Tibial artery (tissue), 4 donors: ENCODE data around the gene TUBB2B.

Experiments
- DNase-seq, 2 donors: peaks; one replicate each; pipeline ENCODE4 v3.0.0-alpha.2; 2019
- H3K27ac ChIP-seq, 2 donors: fragments of 200-600 bp; sonication (generic) in 1 of 2; 1 replicate in 1 of 2; 2 replicates in 1 of 2; pipeline ENCODE4 v1.5.1; 2018 to 2019; ENCODE audit warnings: mild to moderate bottlenecking in 1 of 2
- H3K27me3 ChIP-seq, 2 donors: fragments of 200-600 bp; sonication (generic) in 1 of 2; one replicate each; pipeline versions ENCODE4 v1.5.1 to v1.6.0; 2016 to 2019
- H3K36me3 ChIP-seq, 3 donors: fragments of 200-600 bp; sonication (generic) in 2 of 3; one replicate each; pipeline ENCODE4 v1.5.1; 2016 to 2019; ENCODE audit warnings: mild to moderate bottlenecking in 2 of 3
- H3K4me1 ChIP-seq, 4 donors: fragments of 200-600 bp; sonication (generic) in 2 of 4; 1 replicate in 3 of 4; 2 replicates in 1 of 4; pipeline ENCODE4 v1.5.1; 2016 to 2019
- H3K4me3 ChIP-seq, 2 donors: fragments of 200-600 bp; sonication (generic) in 1 of 2; 1 replicate in 1 of 2; 2 replicates in 1 of 2; pipeline ENCODE4 v1.5.1; 2018 to 2019; ENCODE audit warnings: mild to moderate bottlenecking in 2 of 2
- H3K9me3 ChIP-seq, 3 donors: fragments of 200-600 bp; sonication (generic) in 1 of 3; one replicate each; pipeline ENCODE4 v1.5.1; 2016 to 2019
- intact Hi-C: fragments of 100-400 bp; cut with DNase I; formaldehyde crosslinking; loops from one replicate; pipeline ENCODE4 v1.15.0; 2023; ENCODE audit warnings: low total_unique reads
- TF ChIP-seq, protein P1 (sequence below), 2 experiments: fragments of 200-600 bp in 1 of 2; fragments of 450-650 bp in 1 of 2; IDR thresholded peaks; one replicate each; pipeline ENCODE4 v1.5.1; 2017 to 2019; ENCODE audit warnings: antibody characterized with exemption in 2 of 2, mild to moderate bottlenecking in 1 of 2, moderate library complexity in 1 of 2

TUBB2B gene

DNA sequence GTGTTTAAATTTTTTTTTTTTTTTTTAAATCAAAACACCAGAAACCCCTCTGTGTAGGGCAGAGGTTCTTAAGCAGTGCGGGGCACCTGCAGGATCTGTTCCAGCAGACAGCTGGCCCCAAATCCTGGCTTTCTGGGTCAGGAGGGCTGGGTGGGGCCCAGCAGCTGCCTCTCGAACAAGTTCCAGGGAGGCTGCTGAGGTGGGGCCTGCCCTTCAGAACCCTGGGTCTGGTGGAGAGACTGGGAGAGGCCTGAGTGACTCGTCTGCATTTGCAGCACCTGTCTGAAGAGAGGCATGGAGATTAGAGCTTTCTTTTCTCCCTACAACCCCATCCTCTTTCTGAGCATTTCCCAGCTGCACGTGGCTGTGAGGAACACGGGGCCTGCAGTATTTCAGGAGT lies 39.7 kb upstream of the TUBB2B start:
- H3K9me3 ChIP-seq = no peaks in the 10 kb centered on the region
- peaks cover 0 to 6% (median under 1%) of the 10 kb centered on the region in 4 donors for H3K4me1 ChIP-seq
- DNase-seq = no peak
- TF ChIP-seq, protein P1, sequence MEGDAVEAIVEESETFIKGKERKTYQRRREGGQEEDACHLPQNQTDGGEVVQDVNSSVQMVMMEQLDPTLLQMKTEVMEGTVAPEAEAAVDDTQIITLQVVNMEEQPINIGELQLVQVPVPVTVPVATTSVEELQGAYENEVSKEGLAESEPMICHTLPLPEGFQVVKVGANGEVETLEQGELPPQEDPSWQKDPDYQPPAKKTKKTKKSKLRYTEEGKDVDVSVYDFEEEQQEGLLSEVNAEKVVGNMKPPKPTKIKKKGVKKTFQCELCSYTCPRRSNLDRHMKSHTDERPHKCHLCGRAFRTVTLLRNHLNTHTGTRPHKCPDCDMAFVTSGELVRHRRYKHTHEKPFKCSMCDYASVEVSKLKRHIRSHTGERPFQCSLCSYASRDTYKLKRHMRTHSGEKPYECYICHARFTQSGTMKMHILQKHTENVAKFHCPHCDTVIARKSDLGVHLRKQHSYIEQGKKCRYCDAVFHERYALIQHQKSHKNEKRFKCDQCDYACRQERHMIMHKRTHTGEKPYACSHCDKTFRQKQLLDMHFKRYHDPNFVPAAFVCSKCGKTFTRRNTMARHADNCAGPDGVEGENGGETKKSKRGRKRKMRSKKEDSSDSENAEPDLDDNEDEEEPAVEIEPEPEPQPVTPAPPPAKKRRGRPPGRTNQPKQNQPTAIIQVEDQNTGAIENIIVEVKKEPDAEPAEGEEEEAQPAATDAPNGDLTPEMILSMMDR (IDR thresholded peaks at IDR 0.05) = no peak
- peaks cover 19 to 76% (median 33%) of the 10 kb centered on the region in 3 donors for H3K36me3 ChIP-seq
- H3K4me3 ChIP-seq = no peak overlapping the region
- intact Hi-C loops = no loop called here
- H3K27me3 ChIP-seq = no peaks in the 10 kb centered on the region
- H3K27ac ChIP-seq = no peak overlapping the region

DNA sequence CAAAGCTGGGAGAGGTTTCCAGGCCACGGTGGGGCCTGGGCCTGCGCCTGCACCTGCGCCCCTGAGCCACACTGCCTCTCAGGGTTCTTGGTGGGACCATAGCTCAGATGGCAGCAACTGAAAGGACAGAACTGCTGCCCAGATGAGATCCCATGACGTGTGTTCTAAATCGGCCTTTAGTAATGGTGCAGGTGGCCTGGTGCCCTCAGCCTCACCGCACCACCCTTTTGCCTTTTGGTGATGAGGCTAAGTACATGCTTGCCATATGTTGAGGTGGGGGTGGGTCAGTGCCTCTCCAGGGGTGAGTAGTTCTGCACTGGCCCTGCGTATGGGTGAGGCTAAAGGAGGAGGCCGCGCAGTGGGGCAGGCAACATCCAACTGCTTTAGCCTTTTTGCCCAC lies 38.7 kb upstream of the TUBB2B start:
- H3K27ac ChIP-seq = no peak overlapping the region
- peaks cover 0 to 16% (median 6%) of the 10 kb centered on the region in 4 donors for H3K4me1 ChIP-seq
- intact Hi-C loops = no loop called here
- H3K9me3 ChIP-seq = no peaks in the 10 kb centered on the region
- no peaks in the 10 kb centered on the region for H3K27me3 ChIP-seq
- DNase-seq = no peak
- H3K36me3 ChIP-seq = peaks cover 10 to 66% (median 25%) of the 10 kb centered on the region in 3 donors
- H3K4me3 ChIP-seq = no peak overlapping the region
- TF ChIP-seq, protein P1 (IDR thresholded peaks at IDR 0.05) = no peak

DNA sequence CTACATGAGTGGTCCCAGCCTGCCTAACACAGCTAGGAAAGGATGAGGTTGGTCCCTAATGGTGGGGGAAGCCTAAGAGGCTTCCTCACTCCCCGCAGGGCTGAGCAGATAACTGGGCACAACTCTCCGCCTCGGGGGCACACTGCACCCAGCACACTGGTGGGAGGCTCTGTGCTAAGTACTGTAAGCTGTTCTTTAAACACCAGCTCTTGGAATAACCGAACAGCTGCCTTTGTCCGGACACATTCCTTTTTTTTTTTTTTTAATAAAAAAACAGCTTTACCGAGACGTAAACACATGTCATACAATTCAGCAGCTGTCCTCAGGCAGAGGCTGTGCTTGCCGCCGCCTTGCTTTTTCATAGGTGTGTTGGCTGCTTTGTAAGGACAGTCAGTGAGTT lies 38.2 kb upstream of the TUBB2B start:
- peaks cover 0 to 21% (median 11%) of the 10 kb centered on the region in 4 donors for H3K4me1 ChIP-seq
- H3K4me3 ChIP-seq = no peak overlapping the region
- TF ChIP-seq, protein P1 (IDR thresholded peaks at IDR 0.05) = no peak
- peaks cover 10 to 61% (median 23%) of the 10 kb centered on the region in 3 donors for H3K36me3 ChIP-seq
- no peak overlapping the region for H3K27ac ChIP-seq
- DNase-seq = no peak
- no peaks in the 10 kb centered on the region for H3K27me3 ChIP-seq
- intact Hi-C loops = no loop called here
- no peaks in the 10 kb centered on the region for H3K9me3 ChIP-seq

DNA sequence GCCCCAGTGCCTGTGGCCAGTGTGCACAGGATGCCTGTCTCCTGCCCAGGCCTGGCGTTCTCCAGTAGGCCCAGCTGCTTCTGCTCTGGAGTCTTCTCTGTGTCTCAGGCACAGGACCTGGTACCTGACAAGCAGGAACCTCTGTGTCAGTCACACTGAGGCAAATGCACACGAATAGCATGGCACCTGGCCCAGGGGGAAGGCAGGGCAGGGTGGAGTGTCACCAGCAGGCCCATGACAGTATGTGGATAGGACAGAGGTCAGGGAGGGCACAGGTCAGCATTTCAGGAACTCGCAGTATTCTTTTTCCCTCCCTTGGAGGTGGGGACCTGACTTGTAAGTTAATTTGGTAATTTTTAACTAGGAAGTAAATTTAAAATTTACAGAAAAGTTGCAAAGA lies 36.9 kb upstream of the TUBB2B start:
- intact Hi-C loops = no loop called here
- no peaks in the 10 kb centered on the region for H3K27me3 ChIP-seq
- H3K27ac ChIP-seq = no peak overlapping the region
- no peak for DNase-seq
- no peaks in the 10 kb centered on the region for H3K9me3 ChIP-seq
- H3K4me1 ChIP-seq = peaks cover 0 to 34% (median 21%) of the 10 kb centered on the region in 4 donors
- TF ChIP-seq, protein P1 (IDR thresholded peaks at IDR 0.05) = no peak
- peaks cover 10 to 48% (median 22%) of the 10 kb centered on the region in 3 donors for H3K36me3 ChIP-seq
- H3K4me3 ChIP-seq = no peak overlapping the region

DNA sequence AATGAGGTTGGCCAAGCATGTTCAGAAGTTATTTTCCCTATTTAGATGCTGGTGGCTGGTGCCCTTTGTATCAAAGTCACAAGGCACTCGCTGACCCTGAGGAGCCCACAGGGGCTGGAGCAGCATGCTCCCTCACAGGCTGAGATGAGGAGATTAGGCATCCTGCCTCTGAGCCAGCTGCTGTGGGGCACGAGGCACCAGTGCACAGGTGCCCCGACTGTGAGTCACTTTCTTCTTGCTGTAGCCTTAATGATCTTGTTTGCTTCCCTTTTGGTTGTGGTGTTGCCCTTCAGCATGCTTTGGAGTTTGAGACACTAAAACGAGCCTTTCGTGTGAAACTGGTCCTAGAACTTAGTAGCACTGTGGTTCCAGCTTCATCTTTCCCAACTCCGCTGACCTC lies 35.6 kb upstream of the TUBB2B start:
- Histone ChIP-seq H3K4me3 (no peak overlapping the region), H3K4me1 (peaks cover 2 to 37% (median 22%) of the 10 kb centered on the region in 4 donors), H3K36me3 (peaks cover 10 to 35% (median 18%) of the 10 kb centered on the region in 3 donors), H3K27me3 (no peaks in the 10 kb centered on the region), H3K27ac (no peak overlapping the region), H3K9me3 (no peaks in the 10 kb centered on the region)
- TF ChIP-seq, protein P1 (IDR thresholded peaks at IDR 0.05) = no peak
- DNase-seq = no peak
- intact Hi-C loops = no loop called here

DNA sequence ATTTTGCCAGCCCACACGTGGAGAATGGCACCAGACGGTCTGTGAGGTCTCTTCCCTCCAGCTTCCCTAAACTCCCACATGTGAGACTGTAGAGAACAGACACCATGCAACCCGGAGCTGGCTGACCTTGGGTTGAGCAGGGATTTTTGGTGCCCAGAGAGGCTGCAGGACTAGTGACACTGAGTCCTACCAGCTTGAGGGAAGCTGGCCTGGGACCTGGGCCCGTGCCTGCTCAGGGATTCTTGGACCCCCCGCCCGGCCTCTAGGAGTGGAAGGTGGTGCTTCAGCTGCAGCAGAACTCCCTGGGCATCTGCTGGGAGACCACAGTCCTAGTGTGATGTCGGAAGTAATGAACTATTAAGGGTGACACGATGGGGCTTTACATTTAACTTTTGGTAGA lies 34.5 kb upstream of the TUBB2B start:
- no peak for DNase-seq
- TF ChIP-seq, protein P1 (IDR thresholded peaks at IDR 0.05) = no peak
- Histone ChIP-seq H3K4me1 (peaks cover 2 to 37% (median 22%) of the 10 kb centered on the region in 4 donors), H3K36me3 (peaks cover 10 to 25% (median 18%) of the 10 kb centered on the region in 3 donors), H3K9me3 (no peaks in the 10 kb centered on the region), H3K4me3 (no peak overlapping the region), H3K27ac (no peak overlapping the region), H3K27me3 (no peaks in the 10 kb centered on the region)
- intact Hi-C loops = no loop called here
